GM19372 (cell line): ENCODE measurements around the gene SH3BP1.

Experiments
- ATAC-seq: cut with Tn5 transposase; IDR thresholded peaks from one replicate; pipeline ENCODE4 v1.9.1; 2021; ENCODE audit warnings: mild to moderate bottlenecking, low read depth, moderate library complexity; ENCODE audit not compliant: unreplicated experiment

The SH3BP1 gene

DNA sequence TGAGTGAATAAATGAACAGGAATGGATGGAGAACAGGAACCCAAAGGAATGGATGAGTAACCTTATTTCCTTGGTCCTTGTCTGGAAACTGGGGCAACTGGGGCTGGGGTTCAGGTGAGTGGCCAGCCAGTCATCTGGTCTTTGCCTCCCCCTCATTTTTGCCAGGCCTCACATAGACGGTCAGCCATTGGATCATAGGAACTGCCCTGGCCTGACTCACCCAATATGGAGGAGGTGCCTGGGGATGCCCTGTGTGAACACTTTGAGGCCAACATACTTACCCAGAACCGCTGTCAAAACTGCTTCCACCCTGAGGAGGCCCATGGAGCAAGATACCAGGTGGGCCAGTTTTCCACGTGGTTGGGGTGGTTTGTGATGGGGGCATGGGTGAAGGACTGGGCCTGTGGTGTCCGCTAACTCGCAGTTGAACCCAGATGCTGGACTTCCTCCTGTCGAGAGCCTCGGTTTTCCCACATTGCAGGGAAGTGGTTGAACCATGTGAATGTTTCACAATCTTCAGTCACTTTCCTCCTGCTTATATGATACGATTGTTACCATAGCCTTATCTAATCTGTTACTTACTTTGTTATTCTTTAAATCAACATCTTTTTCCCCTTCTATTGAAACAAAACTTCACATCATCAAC is 61.8 kb downstream of the SH3BP1 start:
- no peak for ATAC-seq

DNA sequence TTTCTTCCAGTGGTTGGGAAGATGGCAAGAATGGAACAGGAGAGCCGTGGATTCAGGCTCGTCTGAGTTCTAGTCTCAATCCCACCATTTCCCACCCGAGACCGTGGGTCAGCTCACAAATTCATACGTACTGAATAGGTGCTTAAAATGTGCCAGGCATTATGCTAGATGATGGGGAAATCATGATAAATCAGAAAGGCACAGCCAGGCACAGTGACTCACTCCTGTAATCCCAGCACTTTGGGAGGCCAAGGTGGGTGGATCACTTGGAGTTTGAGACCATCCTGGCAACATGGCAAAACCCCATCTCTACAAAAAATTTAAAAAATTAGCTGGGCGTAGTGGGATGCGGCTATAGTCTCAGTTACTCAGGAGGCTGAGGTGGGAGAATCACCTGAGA is 64.4 kb downstream of the SH3BP1 start:
- ATAC-seq, result no peak

DNA sequence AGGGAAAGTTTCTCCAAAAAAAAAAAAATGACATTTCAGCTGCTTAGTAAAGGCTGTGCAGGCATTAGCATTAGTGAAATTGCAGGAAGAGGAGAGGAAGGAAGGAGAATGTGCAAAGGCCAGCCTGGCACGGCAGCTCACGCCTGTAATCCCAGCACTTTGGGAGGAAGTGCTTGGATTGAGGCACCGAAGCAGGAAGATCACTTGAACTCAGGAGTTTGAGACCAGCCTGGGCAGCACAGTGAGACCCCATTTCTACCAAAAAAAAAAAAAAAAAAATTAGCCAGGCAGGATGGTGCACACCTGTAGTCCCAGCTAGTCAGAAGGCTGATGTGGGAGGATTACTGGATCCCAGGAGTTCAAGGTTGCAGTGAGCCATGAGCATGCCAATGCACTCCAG is 65.2 kb downstream of the SH3BP1 start:
- no peak for ATAC-seq

DNA sequence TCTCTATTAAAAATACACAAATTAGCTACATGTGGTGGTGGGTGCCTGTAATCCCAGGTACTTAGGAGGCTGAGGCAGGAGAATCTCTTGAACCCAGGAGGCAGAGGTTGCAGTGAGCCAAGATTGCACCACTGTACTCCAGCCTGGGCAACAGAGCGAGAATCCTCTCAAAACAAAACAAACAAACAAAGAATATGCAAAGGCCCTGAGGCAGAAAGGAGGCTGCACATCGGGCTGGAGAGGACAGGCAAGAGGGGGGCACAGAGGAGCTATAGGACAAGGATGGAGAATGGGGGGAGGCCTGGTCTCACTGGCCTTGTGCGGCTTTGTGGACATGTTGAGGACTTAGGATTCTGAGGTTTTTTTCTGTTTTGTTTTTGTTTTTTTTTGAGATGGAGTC is 65.7 kb downstream of the SH3BP1 start:
- no peak for ATAC-seq
